K562 (cell line): Measurements from ENCODE around the gene CR2. TPM values are rescaled to one million over a fixed set of nuclear protein-coding genes. Genes with fewer than 3 reads are reported as not detected.

Experiments
- BRD4 ChIP-seq: fragments of 200-600 bp; sonication (generic); IDR thresholded peaks from 2 replicates; pipeline ENCODE4 v1.6.1; 2017; ENCODE audit warnings: inconsistent platforms
- E2F3 ChIP-seq: fragments of 250-450 bp; sonication (Bioruptor Pico); IDR thresholded peaks from 2 replicates; pipeline ENCODE4 v1.4.0; 2020; ENCODE audit warnings: mild to moderate bottlenecking
- ETS2 ChIP-seq: IDR thresholded peaks from 2 replicates; pipeline ENCODE4 v1.6.1; 2016; ENCODE audit warnings: borderline replicate concordance, missing genetic modification characterization, mild to moderate bottlenecking, moderate library complexity, missing compliant biosample characterization; ENCODE audit not compliant: poor library complexity, severe bottlenecking
- KDM5B ChIP-seq: fragments of 200-600 bp; sonication (generic); IDR thresholded peaks from 2 replicates; pipeline ENCODE4 v1.6.1; 2012; ENCODE audit warnings: low read depth, mild to moderate bottlenecking, moderate library complexity, low read length, control low read depth, inconsistent platforms; ENCODE audit not compliant: insufficient replicate concordance
- NFRKB ChIP-seq: fragments of 450-650 bp; IDR thresholded peaks from 2 replicates; pipeline ENCODE4 v1.6.1; 2016; ENCODE audit warnings: low read depth
- TCFL5 ChIP-seq: fragments of 250-450 bp; sonication (Bioruptor Pico); conservative IDR thresholded peaks from 2 replicates; pipeline ENCODE4 v1.6.1; 2021; ENCODE audit warnings: mild to moderate bottlenecking, moderate library complexity, matching md5 sums
- TEAD2 ChIP-seq: fragments of 450-650 bp; IDR thresholded peaks from 2 replicates; pipeline ENCODE4 v1.6.1; 2016; ENCODE audit warnings: missing genetic modification characterization, control low read depth, missing compliant biosample characterization
- XRCC3 ChIP-seq: fragments of 450-650 bp; IDR thresholded peaks from 2 replicates; pipeline ENCODE4 v1.6.1; 2017; ENCODE audit warnings: mild to moderate bottlenecking, moderate library complexity
- YY1 ChIP-seq, 3 experiments: IDR thresholded peaks; 2 replicates each; pipeline ENCODE4 v1.6.1; 2011; ENCODE audit warnings: low read length in 2 of 3, mild to moderate bottlenecking in 2 of 3, moderate library complexity in 2 of 3, borderline replicate concordance in 1 of 3, control low read depth in 1 of 3, low read depth in 1 of 3; ENCODE audit not compliant: insufficient read depth in 3 of 3, insufficient replicate concordance in 2 of 3, control insufficient read depth in 1 of 3, insufficient read length in 1 of 3; ENCODE audit errors: extremely low read depth in 1 of 3
- ZNF431 ChIP-seq: sonication (generic); formaldehyde crosslinking; IDR thresholded peaks from 2 replicates; pipeline ENCODE4 v1.8.0; 2022; ENCODE audit warnings: mild to moderate bottlenecking, missing genetic modification reagents
- ZNF583 ChIP-seq: fragments of 250-450 bp; sonication (Bioruptor Pico); IDR thresholded peaks from 2 replicates; pipeline ENCODE4 v1.4.0; 2020
- polyA plus RNA-seq, 8 experiments: library from polyadenylated mRNA; depleted of rRNA in 4 of 8; stranded (reverse) in 5 of 8; unstranded in 3 of 8; fragments of >200 nt; fragmentation: Nextera tagmentation in 2 of 8; fragmentation: Illumina TruSeq in 1 of 8; extraction: Ambion mirVana in 2 of 8; extraction: Trizol in 1 of 8; gene quantifications; 2 replicates each; pipeline versions ENCODE4 v1.2.1 to v1.2.3, GENCODE V29; 2011 to 2014; ENCODE audit warnings: inconsistent platforms in 1 of 8, missing spikeins in 1 of 8
- total RNA-seq, 7 experiments: library from RNA; depleted of rRNA in 6 of 7; stranded (reverse); fragments of >200 nt in 6 of 7; fragmentation: Illumina TruSeq in 2 of 7; extraction: Trizol in 2 of 7; gene quantifications; 2 replicates each; pipeline versions ENCODE4 v1.2.1 to v1.2.3, GENCODE V29; 2011 to 2021; ENCODE audit warnings: low replicate concordance in 1 of 7
- TF ChIP-seq, protein P1 (sequence below), 2 experiments: IDR thresholded peaks; 2 replicates each; pipeline ENCODE4 v1.6.1; 2011; ENCODE audit warnings: borderline replicate concordance in 1 of 2, control low read depth in 1 of 2, low read depth in 1 of 2, low read length in 1 of 2, mild to moderate bottlenecking in 1 of 2, mixed read lengths in 1 of 2, moderate library complexity in 1 of 2; ENCODE audit not compliant: insufficient read depth in 1 of 2, insufficient read length in 1 of 2, poor library complexity in 1 of 2, severe bottlenecking in 1 of 2; ENCODE audit errors: extremely low read depth in 1 of 2
- TF ChIP-seq, protein P2 (sequence below): fragments of 200-800 bp; sonication (Bioruptor generic); IDR thresholded peaks from 2 replicates; pipeline ENCODE4 v1.6.1; 2016; ENCODE audit warnings: missing genetic modification characterization, missing compliant biosample characterization
- TF ChIP-seq, protein P3 (sequence below): sonication (generic); formaldehyde crosslinking; IDR thresholded peaks from 2 replicates; pipeline ENCODE4 v1.8.0; 2022; ENCODE audit warnings: missing genetic modification reagents, mild to moderate bottlenecking, borderline replicate concordance
- TF ChIP-seq, protein P4 (sequence below): sonication (generic); formaldehyde crosslinking; IDR thresholded peaks from 2 replicates; pipeline ENCODE4 v1.8.1; 2022; ENCODE audit warnings: missing genetic modification reagents

CR2 gene
- total and polyA plus RNA-seq, 9 of the 15 experiments (the other 6 are each of a cell fraction or from before 2014, with no cell fraction given), result 0.07 to 0.67 (median 0.37) TPM

DNA sequence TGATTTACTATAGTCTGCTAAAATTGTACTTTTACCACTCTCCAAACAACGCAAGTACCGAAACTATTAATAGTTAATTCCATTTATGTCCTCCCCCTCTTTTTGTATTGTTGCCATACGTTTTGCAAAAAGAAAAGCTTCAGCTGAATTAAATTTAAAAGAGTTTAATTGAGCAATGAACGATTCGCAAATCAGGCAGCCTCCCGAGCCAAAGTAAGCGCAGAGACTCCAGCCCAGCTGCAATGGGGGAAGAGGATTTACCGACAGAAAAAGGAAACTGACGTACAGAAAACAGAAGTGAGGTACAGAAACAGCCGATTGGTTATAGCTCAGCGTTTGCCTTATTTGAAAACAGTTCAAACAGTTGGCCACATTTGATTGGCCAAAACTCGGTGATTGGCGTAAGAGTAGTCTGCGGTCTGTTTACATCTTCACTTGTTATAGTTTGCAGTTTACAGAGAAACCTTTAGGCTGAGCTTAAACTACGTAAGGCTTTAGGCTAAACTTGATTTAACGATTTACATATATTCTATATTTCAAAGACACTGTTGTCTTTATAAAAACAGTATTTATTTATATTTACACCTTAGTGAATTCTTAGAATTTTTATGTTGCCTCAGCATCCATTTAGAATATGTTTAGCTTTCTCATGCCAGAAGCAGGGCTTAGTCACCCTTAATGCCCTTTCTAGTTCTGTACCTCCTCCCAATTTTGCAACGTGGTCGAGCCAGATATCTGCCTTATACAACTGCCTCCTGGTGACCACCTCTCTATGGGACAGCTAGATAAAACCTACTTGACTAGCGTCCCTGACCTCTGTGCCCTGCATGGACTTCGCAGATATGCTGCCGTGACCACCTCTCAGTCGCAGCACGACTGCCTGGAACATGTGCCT is 65.6 kb downstream of the CR2 start (continued):
- TF ChIP-seq KDM5B (peak; percentile 10), BRD4 (peak; percentile 89; the same call in 1 of the 2 replicates), TCFL5 (CRISPR knock-in tag) (no peak), YY1 (IDR thresholded peaks at IDR 0.05; ENCODE audit: borderline replicate concordance in 1 of 3, control insufficient read depth in 1 of 3, extremely low read depth in 1 of 3, insufficient read depth in 3 of 3, insufficient read length in 1 of 3, insufficient replicate concordance in 2 of 3, low read depth in 1 of 3, low read length in 2 of 3) (peak in 1 of 3 experiments; percentile 71), ZNF431 (0 out of 2 replicates have a peak, but pooled peaks have one; percentile 29), XRCC3 (no peak), ETS2 (tag) (no peak), ZNF583 (no peak), TEAD2 (tag) (no peak), NFRKB (peak; percentile 92), E2F3 (CRISPR knock-in tag) (no peak)
- TF ChIP-seq, protein P1, sequence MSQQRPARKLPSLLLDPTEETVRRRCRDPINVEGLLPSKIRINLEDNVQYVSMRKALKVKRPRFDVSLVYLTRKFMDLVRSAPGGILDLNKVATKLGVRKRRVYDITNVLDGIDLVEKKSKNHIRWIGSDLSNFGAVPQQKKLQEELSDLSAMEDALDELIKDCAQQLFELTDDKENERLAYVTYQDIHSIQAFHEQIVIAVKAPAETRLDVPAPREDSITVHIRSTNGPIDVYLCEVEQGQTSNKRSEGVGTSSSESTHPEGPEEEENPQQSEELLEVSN (IDR thresholded peaks at IDR 0.05; ENCODE audit: borderline replicate concordance in 1 of 2, extremely low read depth in 1 of 2, insufficient read depth in 1 of 2, insufficient read length in 1 of 2, low read depth in 1 of 2, low read length in 1 of 2, poor library complexity in 1 of 2, severe bottlenecking in 1 of 2), result peak; percentile 82 to 94
- TF ChIP-seq, protein P2, sequence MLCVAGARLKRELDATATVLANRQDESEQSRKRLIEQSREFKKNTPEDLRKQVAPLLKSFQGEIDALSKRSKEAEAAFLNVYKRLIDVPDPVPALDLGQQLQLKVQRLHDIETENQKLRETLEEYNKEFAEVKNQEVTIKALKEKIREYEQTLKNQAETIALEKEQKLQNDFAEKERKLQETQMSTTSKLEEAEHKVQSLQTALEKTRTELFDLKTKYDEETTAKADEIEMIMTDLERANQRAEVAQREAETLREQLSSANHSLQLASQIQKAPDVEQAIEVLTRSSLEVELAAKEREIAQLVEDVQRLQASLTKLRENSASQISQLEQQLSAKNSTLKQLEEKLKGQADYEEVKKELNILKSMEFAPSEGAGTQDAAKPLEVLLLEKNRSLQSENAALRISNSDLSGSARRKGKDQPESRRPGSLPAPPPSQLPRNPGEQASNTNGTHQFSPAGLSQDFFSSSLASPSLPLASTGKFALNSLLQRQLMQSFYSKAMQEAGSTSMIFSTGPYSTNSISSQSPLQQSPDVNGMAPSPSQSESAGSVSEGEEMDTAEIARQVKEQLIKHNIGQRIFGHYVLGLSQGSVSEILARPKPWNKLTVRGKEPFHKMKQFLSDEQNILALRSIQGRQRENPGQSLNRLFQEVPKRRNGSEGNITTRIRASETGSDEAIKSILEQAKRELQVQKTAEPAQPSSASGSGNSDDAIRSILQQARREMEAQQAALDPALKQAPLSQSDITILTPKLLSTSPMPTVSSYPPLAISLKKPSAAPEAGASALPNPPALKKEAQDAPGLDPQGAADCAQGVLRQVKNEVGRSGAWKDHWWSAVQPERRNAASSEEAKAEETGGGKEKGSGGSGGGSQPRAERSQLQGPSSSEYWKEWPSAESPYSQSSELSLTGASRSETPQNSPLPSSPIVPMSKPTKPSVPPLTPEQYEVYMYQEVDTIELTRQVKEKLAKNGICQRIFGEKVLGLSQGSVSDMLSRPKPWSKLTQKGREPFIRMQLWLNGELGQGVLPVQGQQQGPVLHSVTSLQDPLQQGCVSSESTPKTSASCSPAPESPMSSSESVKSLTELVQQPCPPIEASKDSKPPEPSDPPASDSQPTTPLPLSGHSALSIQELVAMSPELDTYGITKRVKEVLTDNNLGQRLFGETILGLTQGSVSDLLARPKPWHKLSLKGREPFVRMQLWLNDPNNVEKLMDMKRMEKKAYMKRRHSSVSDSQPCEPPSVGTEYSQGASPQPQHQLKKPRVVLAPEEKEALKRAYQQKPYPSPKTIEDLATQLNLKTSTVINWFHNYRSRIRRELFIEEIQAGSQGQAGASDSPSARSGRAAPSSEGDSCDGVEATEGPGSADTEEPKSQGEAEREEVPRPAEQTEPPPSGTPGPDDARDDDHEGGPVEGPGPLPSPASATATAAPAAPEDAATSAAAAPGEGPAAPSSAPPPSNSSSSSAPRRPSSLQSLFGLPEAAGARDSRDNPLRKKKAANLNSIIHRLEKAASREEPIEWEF (CRISPR knock-in tag), result peak; percentile 87
- TF ChIP-seq, protein P3, sequence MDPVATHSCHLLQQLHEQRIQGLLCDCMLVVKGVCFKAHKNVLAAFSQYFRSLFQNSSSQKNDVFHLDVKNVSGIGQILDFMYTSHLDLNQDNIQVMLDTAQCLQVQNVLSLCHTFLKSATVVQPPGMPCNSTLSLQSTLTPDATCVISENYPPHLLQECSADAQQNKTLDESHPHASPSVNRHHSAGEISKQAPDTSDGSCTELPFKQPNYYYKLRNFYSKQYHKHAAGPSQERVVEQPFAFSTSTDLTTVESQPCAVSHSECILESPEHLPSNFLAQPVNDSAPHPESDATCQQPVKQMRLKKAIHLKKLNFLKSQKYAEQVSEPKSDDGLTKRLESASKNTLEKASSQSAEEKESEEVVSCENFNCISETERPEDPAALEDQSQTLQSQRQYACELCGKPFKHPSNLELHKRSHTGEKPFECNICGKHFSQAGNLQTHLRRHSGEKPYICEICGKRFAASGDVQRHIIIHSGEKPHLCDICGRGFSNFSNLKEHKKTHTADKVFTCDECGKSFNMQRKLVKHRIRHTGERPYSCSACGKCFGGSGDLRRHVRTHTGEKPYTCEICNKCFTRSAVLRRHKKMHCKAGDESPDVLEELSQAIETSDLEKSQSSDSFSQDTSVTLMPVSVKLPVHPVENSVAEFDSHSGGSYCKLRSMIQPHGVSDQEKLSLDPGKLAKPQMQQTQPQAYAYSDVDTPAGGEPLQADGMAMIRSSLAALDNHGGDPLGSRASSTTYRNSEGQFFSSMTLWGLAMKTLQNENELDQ (CRISPR knock-in tag), result no peak
- TF ChIP-seq, protein P4, sequence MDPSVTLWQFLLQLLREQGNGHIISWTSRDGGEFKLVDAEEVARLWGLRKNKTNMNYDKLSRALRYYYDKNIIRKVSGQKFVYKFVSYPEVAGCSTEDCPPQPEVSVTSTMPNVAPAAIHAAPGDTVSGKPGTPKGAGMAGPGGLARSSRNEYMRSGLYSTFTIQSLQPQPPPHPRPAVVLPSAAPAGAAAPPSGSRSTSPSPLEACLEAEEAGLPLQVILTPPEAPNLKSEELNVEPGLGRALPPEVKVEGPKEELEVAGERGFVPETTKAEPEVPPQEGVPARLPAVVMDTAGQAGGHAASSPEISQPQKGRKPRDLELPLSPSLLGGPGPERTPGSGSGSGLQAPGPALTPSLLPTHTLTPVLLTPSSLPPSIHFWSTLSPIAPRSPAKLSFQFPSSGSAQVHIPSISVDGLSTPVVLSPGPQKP (CRISPR knock-in tag), result no peak
